ENCODE results near the gene CDKL1.

CDKL1 gene

GRCh38 chr14:50397390-50398188 is 908 bp upstream of the CDKL1 start:
- Histone ChIP-seq H2AFZ (ENCODE audit: low read depth, low read length) (peak overlapping the region; percentile 91), H3K9me3 (ENCODE audit: insufficient read depth, low read length) (no peaks in the 10 kb centered on the region), H3K79me2 (ENCODE audit: low read length) (no peaks in the 10 kb centered on the region), H4K20me1 (ENCODE audit: insufficient read depth, low read length) (no peaks in the 10 kb centered on the region), H3K27ac (ENCODE audit: low read length) (no peak overlapping the region), H3K9ac (ENCODE audit: low read length) (peak overlapping the region; percentile 74), H3K4me1 (ENCODE audit: low read length) (peaks cover 29% of the 10 kb centered on the region), H3K36me3 (replicated peaks; ENCODE audit: low read depth, low read length) (no peaks in the 10 kb centered on the region), H3K4me2 (ENCODE audit: low read length) (peak overlapping the region; percentile 89), H3K4me3 (ENCODE audit: low read length) (peak overlapping the region; percentile 93), H3K27me3 (ENCODE audit: low read depth, low read length) (no peaks in the 10 kb centered on the region)
- TF ChIP-seq CTCF (IDR thresholded peaks at IDR 0.05; ENCODE audit: low read depth, low read length) (no peak), EZH2phosphoT487 (IDR thresholded peaks at IDR 0.05; ENCODE audit: low read depth) (no peak)

- Histone ChIP-seq H3K9ac (ENCODE audit: low read length) (peak overlapping the region; percentile 74; the same call in 1 of the 2 replicates), H3K27me3 (ENCODE audit: low read depth, low read length) (no peaks in the 10 kb centered on the region), H3K4me1 (ENCODE audit: low read length) (peaks cover 29% of the 10 kb centered on the region), H3K79me2 (ENCODE audit: low read length) (no peaks in the 10 kb centered on the region), H4K20me1 (ENCODE audit: insufficient read depth, low read length) (no peaks in the 10 kb centered on the region), H3K27ac (ENCODE audit: low read length) (no peak overlapping the region), H3K4me2 (ENCODE audit: low read length) (peak overlapping the region; percentile 89), H2AFZ (ENCODE audit: low read depth, low read length) (no peak overlapping the region), H3K36me3 (replicated peaks; ENCODE audit: low read depth, low read length) (no peaks in the 10 kb centered on the region), H3K9me3 (ENCODE audit: insufficient read depth, low read length) (no peaks in the 10 kb centered on the region), H3K4me3 (ENCODE audit: low read length) (peak overlapping the region; percentile 93)
- no peak for TF ChIP-seq CTCF (IDR thresholded peaks at IDR 0.05; ENCODE audit: low read depth, low read length)
- no peak for TF ChIP-seq EZH2phosphoT487 (IDR thresholded peaks at IDR 0.05; ENCODE audit: low read depth)
Measured at GRCh38 chr14:50395448-50395847, 1.2 kb downstream of the CDKL1 start.

GRCh38 chr14:50394713-50395112 is 2.0 kb downstream of the CDKL1 start:
- no peak overlapping the region for H3K27ac ChIP-seq (ENCODE audit: low read length)
- no peaks in the 10 kb centered on the region for H3K27me3 ChIP-seq (ENCODE audit: low read depth, low read length)
- TF ChIP-seq EZH2phosphoT487 (IDR thresholded peaks at IDR 0.05; ENCODE audit: low read depth) (no peak), CTCF (IDR thresholded peaks at IDR 0.05; ENCODE audit: low read depth, low read length) (no peak)
- H3K36me3 ChIP-seq (replicated peaks; ENCODE audit: low read depth, low read length), result no peaks in the 10 kb centered on the region
- no peak overlapping the region for H2AFZ ChIP-seq (ENCODE audit: low read depth, low read length)
- H3K4me1 ChIP-seq (ENCODE audit: low read length), result peaks cover 27% of the 10 kb centered on the region
- H3K9me3 ChIP-seq (ENCODE audit: insufficient read depth, low read length), result no peaks in the 10 kb centered on the region
- H3K4me2 ChIP-seq (ENCODE audit: low read length), result no peak overlapping the region
- H3K4me3 ChIP-seq (ENCODE audit: low read length), result no peak overlapping the region
- H3K9ac ChIP-seq (ENCODE audit: low read length), result no peak overlapping the region
- no peaks in the 10 kb centered on the region for H3K79me2 ChIP-seq (ENCODE audit: low read length)
- H4K20me1 ChIP-seq (ENCODE audit: insufficient read depth, low read length), result no peaks in the 10 kb centered on the region

GRCh38 chr14:50389668-50390441 is 6.8 kb downstream of the CDKL1 start:
- Histone ChIP-seq H3K36me3 (replicated peaks; ENCODE audit: low read depth, low read length) (no peaks in the 10 kb centered on the region), H3K27ac (ENCODE audit: low read length) (no peak overlapping the region), H3K9me3 (ENCODE audit: insufficient read depth, low read length) (no peaks in the 10 kb centered on the region), H2AFZ (ENCODE audit: low read depth, low read length) (no peak overlapping the region), H3K27me3 (ENCODE audit: low read depth, low read length) (no peaks in the 10 kb centered on the region), H3K4me3 (ENCODE audit: low read length) (no peak overlapping the region), H3K4me2 (ENCODE audit: low read length) (no peak overlapping the region), H3K9ac (ENCODE audit: low read length) (no peak overlapping the region), H3K79me2 (ENCODE audit: low read length) (no peaks in the 10 kb centered on the region), H3K4me1 (ENCODE audit: low read length) (peaks cover 14% of the 10 kb centered on the region), H4K20me1 (ENCODE audit: insufficient read depth, low read length) (no peaks in the 10 kb centered on the region)
- TF ChIP-seq CTCF (IDR thresholded peaks at IDR 0.05; ENCODE audit: low read depth, low read length) (no peak), EZH2phosphoT487 (IDR thresholded peaks at IDR 0.05; ENCODE audit: low read depth) (no peak)
